ENCODE data around the gene SGK1.

DNA sequence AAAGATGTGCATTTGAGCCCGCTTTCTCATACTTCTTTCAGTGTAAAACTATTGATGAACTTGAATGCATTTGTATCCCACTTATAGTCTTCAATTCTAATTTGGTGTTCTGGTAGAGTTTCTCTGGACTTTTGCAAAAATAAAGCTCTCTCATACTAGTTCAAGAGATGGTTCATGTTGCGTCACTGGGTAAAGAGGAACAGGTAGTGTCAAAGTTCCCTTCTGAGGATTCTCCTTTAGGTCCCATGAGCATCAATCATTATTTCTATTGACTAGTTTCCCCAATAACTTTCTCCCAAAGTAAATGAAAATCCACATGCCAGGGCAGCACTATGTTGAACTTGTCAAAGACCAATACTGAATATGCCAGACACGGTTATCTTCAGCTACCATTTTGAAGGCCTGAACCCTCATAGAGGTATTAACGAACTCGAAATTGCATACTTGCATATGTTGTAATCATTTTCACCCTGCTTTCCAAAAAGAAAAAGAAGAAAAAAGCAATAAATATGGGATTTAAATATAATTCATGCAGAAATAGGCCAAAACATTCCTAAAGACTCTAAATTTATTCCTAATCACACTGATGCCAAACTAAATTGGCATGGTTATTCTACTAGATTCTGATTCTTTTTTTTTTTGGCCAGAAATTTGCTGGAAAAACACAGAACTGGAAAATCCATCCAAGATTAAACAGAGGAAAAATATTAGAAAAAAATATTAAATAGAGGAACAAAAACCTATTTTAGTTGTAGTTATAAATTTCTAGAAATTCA lies 84.5 kb downstream of the SGK1 start:
- TF ChIP-seq, protein P1, sequence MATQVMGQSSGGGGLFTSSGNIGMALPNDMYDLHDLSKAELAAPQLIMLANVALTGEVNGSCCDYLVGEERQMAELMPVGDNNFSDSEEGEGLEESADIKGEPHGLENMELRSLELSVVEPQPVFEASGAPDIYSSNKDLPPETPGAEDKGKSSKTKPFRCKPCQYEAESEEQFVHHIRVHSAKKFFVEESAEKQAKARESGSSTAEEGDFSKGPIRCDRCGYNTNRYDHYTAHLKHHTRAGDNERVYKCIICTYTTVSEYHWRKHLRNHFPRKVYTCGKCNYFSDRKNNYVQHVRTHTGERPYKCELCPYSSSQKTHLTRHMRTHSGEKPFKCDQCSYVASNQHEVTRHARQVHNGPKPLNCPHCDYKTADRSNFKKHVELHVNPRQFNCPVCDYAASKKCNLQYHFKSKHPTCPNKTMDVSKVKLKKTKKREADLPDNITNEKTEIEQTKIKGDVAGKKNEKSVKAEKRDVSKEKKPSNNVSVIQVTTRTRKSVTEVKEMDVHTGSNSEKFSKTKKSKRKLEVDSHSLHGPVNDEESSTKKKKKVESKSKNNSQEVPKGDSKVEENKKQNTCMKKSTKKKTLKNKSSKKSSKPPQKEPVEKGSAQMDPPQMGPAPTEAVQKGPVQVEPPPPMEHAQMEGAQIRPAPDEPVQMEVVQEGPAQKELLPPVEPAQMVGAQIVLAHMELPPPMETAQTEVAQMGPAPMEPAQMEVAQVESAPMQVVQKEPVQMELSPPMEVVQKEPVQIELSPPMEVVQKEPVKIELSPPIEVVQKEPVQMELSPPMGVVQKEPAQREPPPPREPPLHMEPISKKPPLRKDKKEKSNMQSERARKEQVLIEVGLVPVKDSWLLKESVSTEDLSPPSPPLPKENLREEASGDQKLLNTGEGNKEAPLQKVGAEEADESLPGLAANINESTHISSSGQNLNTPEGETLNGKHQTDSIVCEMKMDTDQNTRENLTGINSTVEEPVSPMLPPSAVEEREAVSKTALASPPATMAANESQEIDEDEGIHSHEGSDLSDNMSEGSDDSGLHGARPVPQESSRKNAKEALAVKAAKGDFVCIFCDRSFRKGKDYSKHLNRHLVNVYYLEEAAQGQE (tag by site-specific recombination; IDR thresholded peaks at IDR 0.05) = no peak
- TF ChIP-seq, protein P2, sequence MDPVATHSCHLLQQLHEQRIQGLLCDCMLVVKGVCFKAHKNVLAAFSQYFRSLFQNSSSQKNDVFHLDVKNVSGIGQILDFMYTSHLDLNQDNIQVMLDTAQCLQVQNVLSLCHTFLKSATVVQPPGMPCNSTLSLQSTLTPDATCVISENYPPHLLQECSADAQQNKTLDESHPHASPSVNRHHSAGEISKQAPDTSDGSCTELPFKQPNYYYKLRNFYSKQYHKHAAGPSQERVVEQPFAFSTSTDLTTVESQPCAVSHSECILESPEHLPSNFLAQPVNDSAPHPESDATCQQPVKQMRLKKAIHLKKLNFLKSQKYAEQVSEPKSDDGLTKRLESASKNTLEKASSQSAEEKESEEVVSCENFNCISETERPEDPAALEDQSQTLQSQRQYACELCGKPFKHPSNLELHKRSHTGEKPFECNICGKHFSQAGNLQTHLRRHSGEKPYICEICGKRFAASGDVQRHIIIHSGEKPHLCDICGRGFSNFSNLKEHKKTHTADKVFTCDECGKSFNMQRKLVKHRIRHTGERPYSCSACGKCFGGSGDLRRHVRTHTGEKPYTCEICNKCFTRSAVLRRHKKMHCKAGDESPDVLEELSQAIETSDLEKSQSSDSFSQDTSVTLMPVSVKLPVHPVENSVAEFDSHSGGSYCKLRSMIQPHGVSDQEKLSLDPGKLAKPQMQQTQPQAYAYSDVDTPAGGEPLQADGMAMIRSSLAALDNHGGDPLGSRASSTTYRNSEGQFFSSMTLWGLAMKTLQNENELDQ (tag by site-specific recombination; IDR thresholded peaks at IDR 0.05; ENCODE audit: low read depth) = no peak

Data from HEK293 (cell line).